SK-N-SH (cell line): ENCODE data around the gene NOS2. TPM values are rescaled to one million over a fixed set of nuclear protein-coding genes. Genes with fewer than 3 reads are reported as not detected.

Experiments used
- CTCF ChIA-PET: fragments of 300-600, 350-600 bp; formaldehyde crosslinking; extraction: SDS; loops from one replicate; lab custom pipeline; 2021; lab: Yijun Ruan, JAX
- POLR2A ChIA-PET: fragments of 350-600 bp; sonication (Branson Sonifier 250); formaldehyde crosslinking; extraction: SDS; loops from one replicate; lab custom pipeline; 2020; ENCODE audit warnings: antibody characterized with exemption, inconsistent platforms; lab: Yijun Ruan, JAX
- DNase-seq: peaks from one replicate; pipeline ENCODE4 v3.0.0; 2012
- H2AFZ ChIP-seq: fragments of 200-600 bp; sonication (generic); 2 replicates; pipeline ENCODE4 v1.8.1; 2016; ENCODE audit warnings: antibody characterized with exemption, mild to moderate bottlenecking, low read depth
- H3F3A ChIP-seq: fragments of 200-600 bp; sonication (generic); replicated peaks from 2 replicates; pipeline ENCODE3; 2016; ENCODE audit warnings: antibody characterized with exemption, mild to moderate bottlenecking; ENCODE audit not compliant: insufficient read depth
- H3K27ac ChIP-seq, 2 experiments: fragments of 200-500 bp in 1 of 2; fragments of 200-600 bp in 1 of 2; sonication (Bioruptor generic) in 1 of 2; sonication (generic), shearing (Covaris generic) in 1 of 2; 2 replicates each; pipeline versions ENCODE4 v1.5.1 to v1.6.1; 2014 to 2016; ENCODE audit warnings: low read depth in 2 of 2, inconsistent platforms in 1 of 2, low read length in 1 of 2, mild to moderate bottlenecking in 1 of 2, mixed read lengths in 1 of 2
- H3K27me3 ChIP-seq: fragments of 200-600 bp; sonication (generic), shearing (Covaris generic); 2 replicates; pipeline ENCODE4 v1.6.1; 2016; ENCODE audit warnings: mixed run types; ENCODE audit not compliant: insufficient read depth
- H3K36me3 ChIP-seq, 2 experiments: fragments of 200-500 bp in 1 of 2; fragments of 200-600 bp in 1 of 2; sonication (Bioruptor generic) in 1 of 2; sonication (generic) in 1 of 2; replicated peaks in 1 of 2; 2 replicates each; pipeline versions ENCODE3 to v1.5.1; 2014 to 2016; ENCODE audit warnings: low read length in 1 of 2, mild to moderate bottlenecking in 1 of 2; ENCODE audit not compliant: insufficient read depth in 2 of 2, control insufficient read depth in 1 of 2
- H3K4me1 ChIP-seq, 2 experiments: fragments of 200-500 bp in 1 of 2; fragments of 200-600 bp in 1 of 2; sonication (Bioruptor generic) in 1 of 2; sonication (generic), shearing (Covaris generic) in 1 of 2; 2 replicates each; pipeline versions ENCODE4 v1.5.1 to v1.6.1; 2014 to 2016; ENCODE audit warnings: low read depth in 1 of 2, low read length in 1 of 2, mixed run types in 1 of 2; ENCODE audit not compliant: insufficient read depth in 2 of 2, control insufficient read depth in 1 of 2
- H3K4me2 ChIP-seq: fragments of 200-600 bp; sonication (generic), shearing (Covaris generic); 2 replicates; pipeline ENCODE4 v1.6.1; 2017; ENCODE audit warnings: mixed run types
- H3K4me3 ChIP-seq, 2 experiments: fragments of 200-500 bp in 1 of 2; fragments of 200-600 bp in 1 of 2; sonication (Bioruptor generic) in 1 of 2; sonication (generic), shearing (Covaris generic) in 1 of 2; 2 replicates each; pipeline versions ENCODE4 v1.5.1 to v1.8.1; 2014 to 2016; ENCODE audit warnings: low read depth in 2 of 2, inconsistent platforms in 1 of 2, low read length in 1 of 2, mild to moderate bottlenecking in 1 of 2, mixed read lengths in 1 of 2, moderate library complexity in 1 of 2
- H3K79me2 ChIP-seq: fragments of 200-600 bp; sonication (generic); 2 replicates; pipeline ENCODE4 v1.8.1; 2017; ENCODE audit warnings: mild to moderate bottlenecking; ENCODE audit not compliant: insufficient read depth
- H3K9ac ChIP-seq: fragments of 200-600 bp; sonication (generic); 2 replicates; pipeline ENCODE4 v1.6.1; 2017; ENCODE audit warnings: mixed run types
- H3K9me2 ChIP-seq: fragments of 200-600 bp; sonication (generic); 2 replicates; pipeline ENCODE4 v1.6.1; 2017; ENCODE audit warnings: mixed run types
- H3K9me3 ChIP-seq: fragments of 200-600 bp; sonication (generic); 2 replicates; pipeline ENCODE4 v1.6.1; 2017; ENCODE audit warnings: mixed run types, mild to moderate bottlenecking, moderate library complexity
- H4K20me1 ChIP-seq: fragments of 200-600 bp; sonication (generic); 2 replicates; pipeline ENCODE4 v1.6.1; 2017; ENCODE audit warnings: mild to moderate bottlenecking, mixed run types; ENCODE audit not compliant: insufficient read depth
- CHD2 ChIP-seq: fragments of 150-350 bp; IDR thresholded peaks from 2 replicates; pipeline ENCODE4 v1.6.1; 2018; ENCODE audit warnings: low read length; ENCODE audit not compliant: partially characterized antibody
- EP300 ChIP-seq, 2 experiments: IDR thresholded peaks; 2 replicates each; pipeline versions ENCODE4 v1.4.0 to v1.6.1; 2012; ENCODE audit warnings: borderline replicate concordance in 1 of 2, low read depth in 1 of 2, low read length in 1 of 2
- FOSL2 ChIP-seq: IDR thresholded peaks from 2 replicates; pipeline ENCODE4 v1.4.0; 2012; ENCODE audit warnings: low read depth, mild to moderate bottlenecking, moderate library complexity, borderline replicate concordance
- FOXJ3 ChIP-seq: sonication (generic); formaldehyde crosslinking; IDR thresholded peaks from 2 replicates; pipeline ENCODE4 v1.5.1; 2020; ENCODE audit warnings: mild to moderate bottlenecking, missing genetic modification reagents
- FOXM1 ChIP-seq: IDR thresholded peaks from 2 replicates; pipeline ENCODE4 v1.4.0; 2012; ENCODE audit warnings: low read depth, mild to moderate bottlenecking
- GABPA ChIP-seq: IDR thresholded peaks from 2 replicates; pipeline ENCODE4 v1.4.0; 2012; ENCODE audit warnings: low read depth, mild to moderate bottlenecking
- JUND ChIP-seq: IDR thresholded peaks from 2 replicates; pipeline ENCODE4 v1.4.0; 2012
- MEF2A ChIP-seq: IDR thresholded peaks from 2 replicates; pipeline ENCODE4 v1.4.0; 2012; ENCODE audit warnings: low read depth, borderline replicate concordance
- NFIC ChIP-seq: IDR thresholded peaks from 2 replicates; pipeline ENCODE4 v1.4.0; 2012; ENCODE audit warnings: borderline replicate concordance
- NRF1 ChIP-seq: IDR thresholded peaks from 2 replicates; pipeline ENCODE4 v1.6.1; 2012; ENCODE audit warnings: low read depth, mild to moderate bottlenecking, low read length
- RCOR1 ChIP-seq: fragments of 150-350 bp; IDR thresholded peaks from 2 replicates; pipeline ENCODE4 v1.6.1; 2017; ENCODE audit warnings: antibody characterized with exemption, low read length
- TCF12 ChIP-seq: IDR thresholded peaks from 2 replicates; pipeline ENCODE4 v1.4.0; 2012
- WGBS: methylation state at CpG from one replicate; pipeline ENCODE4 v1.1.6; 2017; ENCODE audit warnings: low lambda C conversion rate; 5-methylcytosine and 5-hydroxymethylcytosine counted together
- polyA plus RNA-seq, 3 experiments: library from polyadenylated mRNA; depleted of rRNA; stranded (reverse); fragments of >200 nt; gene quantifications; 2 replicates each; pipeline ENCODE4 v1.2.3, GENCODE V29; 2012
- TF ChIP-seq, protein P1 (sequence below): IDR thresholded peaks from 2 replicates; pipeline ENCODE4 v1.4.0; 2012; ENCODE audit warnings: low read depth
- TF ChIP-seq, protein P2 (sequence below): fragments of 150-350 bp; IDR thresholded peaks from 2 replicates; pipeline ENCODE4 v1.6.1; 2017; ENCODE audit warnings: antibody characterized with exemption, low read length, low read depth, borderline replicate concordance
- TF ChIP-seq, protein P3 (sequence below): IDR thresholded peaks from 2 replicates; pipeline ENCODE4 v1.6.1; 2012; ENCODE audit warnings: mild to moderate bottlenecking, low read depth, low read length, moderate library complexity
- TF ChIP-seq, protein P4 (sequence below): fragments of 200-600 bp; sonication (generic); IDR thresholded peaks from 2 replicates; pipeline ENCODE4 v1.6.1; 2017; ENCODE audit warnings: antibody characterized with exemption, mild to moderate bottlenecking, moderate library complexity
- TF ChIP-seq, protein P5 (sequence below): IDR thresholded peaks from 2 replicates; pipeline ENCODE4 v1.4.0; 2012; ENCODE audit warnings: low read depth, borderline replicate concordance

The NOS2 gene
- polyA plus RNA-seq, 1 of the 3 experiments (the other 2 are of a cell fraction): not detected

DNA sequence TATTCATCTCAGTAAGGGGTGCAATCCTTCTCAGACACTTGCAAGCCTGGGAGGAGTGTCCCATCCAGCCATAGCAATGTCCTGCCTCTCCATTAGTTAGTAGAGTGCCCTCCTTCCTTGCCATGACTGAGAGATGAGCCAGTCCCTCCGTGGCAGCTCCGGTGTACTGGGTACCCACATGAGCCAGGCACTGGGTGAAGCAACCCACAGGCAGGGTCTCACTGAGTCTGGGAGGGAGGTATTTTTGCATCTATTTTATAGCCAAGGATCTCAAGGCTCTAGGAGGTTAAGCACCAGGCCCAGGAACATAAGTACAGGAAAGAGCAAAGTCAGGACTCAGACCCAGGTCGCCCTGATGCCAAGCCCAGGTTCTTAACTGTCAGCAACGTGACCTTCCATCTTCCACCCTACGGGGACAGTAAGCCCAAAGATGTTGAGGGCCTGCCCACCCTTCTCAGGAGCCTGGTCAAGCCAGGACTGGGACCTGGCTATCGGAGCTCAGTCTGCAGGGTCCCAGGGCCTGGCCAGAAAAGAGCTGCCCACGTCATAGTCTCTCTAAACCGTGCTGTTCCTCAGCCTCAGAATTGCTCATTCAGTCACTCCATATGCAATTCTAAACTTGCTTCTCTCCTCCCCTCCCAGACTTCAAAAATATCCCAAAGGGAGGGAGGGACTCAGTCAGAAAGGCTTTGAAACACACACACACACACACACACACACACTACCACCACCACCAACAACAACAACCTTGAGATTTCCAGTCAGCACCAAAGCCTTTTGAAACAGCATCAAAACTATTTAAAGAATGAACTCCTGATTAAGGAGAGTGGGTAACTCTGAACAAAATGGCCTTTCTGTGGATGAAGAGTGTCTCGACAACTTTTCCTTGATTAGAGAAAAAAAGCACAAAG, 16.6 kb downstream of the NOS2 start:
- H3K4me2 ChIP-seq: no peak overlapping the region
- peaks cover 0 to 3% of the 10 kb centered on the region in 2 experiments; a peak in 1 of 4 replicates for H3K4me1 ChIP-seq
- no peaks in the 10 kb centered on the region for H3K27me3 ChIP-seq
- DNase-seq: no peak
- WGBS: 44% methylated on average over 6 of the region's 9 CpGs
- no peaks in the 10 kb centered on the region for H4K20me1 ChIP-seq
- no peaks in the 10 kb centered on the region for H3K79me2 ChIP-seq
- no peak overlapping the region for H3K4me3 ChIP-seq
- no peaks in the 10 kb centered on the region for H3K9me3 ChIP-seq
- no peaks in the 10 kb centered on the region for H3K9me2 ChIP-seq
- no peak overlapping the region for H2AFZ ChIP-seq
- TF ChIP-seq NFIC: no peak
- TF ChIP-seq, protein P1, sequence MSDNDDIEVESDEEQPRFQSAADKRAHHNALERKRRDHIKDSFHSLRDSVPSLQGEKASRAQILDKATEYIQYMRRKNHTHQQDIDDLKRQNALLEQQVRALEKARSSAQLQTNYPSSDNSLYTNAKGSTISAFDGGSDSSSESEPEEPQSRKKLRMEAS: no peak
- TF ChIP-seq EP300 (IDR thresholded peaks at IDR 0.05; ENCODE audit: borderline replicate concordance in 1 of 2, low read depth in 1 of 2, low read length in 1 of 2): no peak
- no peak for TF ChIP-seq CHD2
- TF ChIP-seq FOSL2: no peak
- TF ChIP-seq, protein P2, sequence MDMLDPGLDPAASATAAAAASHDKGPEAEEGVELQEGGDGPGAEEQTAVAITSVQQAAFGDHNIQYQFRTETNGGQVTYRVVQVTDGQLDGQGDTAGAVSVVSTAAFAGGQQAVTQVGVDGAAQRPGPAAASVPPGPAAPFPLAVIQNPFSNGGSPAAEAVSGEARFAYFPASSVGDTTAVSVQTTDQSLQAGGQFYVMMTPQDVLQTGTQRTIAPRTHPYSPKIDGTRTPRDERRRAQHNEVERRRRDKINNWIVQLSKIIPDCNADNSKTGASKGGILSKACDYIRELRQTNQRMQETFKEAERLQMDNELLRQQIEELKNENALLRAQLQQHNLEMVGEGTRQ: no peak
- TF ChIP-seq FOXM1: no peak
- TF ChIP-seq, protein P3, sequence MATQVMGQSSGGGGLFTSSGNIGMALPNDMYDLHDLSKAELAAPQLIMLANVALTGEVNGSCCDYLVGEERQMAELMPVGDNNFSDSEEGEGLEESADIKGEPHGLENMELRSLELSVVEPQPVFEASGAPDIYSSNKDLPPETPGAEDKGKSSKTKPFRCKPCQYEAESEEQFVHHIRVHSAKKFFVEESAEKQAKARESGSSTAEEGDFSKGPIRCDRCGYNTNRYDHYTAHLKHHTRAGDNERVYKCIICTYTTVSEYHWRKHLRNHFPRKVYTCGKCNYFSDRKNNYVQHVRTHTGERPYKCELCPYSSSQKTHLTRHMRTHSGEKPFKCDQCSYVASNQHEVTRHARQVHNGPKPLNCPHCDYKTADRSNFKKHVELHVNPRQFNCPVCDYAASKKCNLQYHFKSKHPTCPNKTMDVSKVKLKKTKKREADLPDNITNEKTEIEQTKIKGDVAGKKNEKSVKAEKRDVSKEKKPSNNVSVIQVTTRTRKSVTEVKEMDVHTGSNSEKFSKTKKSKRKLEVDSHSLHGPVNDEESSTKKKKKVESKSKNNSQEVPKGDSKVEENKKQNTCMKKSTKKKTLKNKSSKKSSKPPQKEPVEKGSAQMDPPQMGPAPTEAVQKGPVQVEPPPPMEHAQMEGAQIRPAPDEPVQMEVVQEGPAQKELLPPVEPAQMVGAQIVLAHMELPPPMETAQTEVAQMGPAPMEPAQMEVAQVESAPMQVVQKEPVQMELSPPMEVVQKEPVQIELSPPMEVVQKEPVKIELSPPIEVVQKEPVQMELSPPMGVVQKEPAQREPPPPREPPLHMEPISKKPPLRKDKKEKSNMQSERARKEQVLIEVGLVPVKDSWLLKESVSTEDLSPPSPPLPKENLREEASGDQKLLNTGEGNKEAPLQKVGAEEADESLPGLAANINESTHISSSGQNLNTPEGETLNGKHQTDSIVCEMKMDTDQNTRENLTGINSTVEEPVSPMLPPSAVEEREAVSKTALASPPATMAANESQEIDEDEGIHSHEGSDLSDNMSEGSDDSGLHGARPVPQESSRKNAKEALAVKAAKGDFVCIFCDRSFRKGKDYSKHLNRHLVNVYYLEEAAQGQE: no peak
- TF ChIP-seq NRF1: no peak
- no peak for TF ChIP-seq TCF12
- H3K27ac ChIP-seq: no peak overlapping the region
- ChIA-PET POLR2A (no interaction called here), CTCF (interaction anchor here (0.6 to 2.0 kb wide), 7 partner anchors 18 to 416 kb away, joined by 3 to 13 read pairs (median 4); no protein-coding TSS in a partner anchor)
- no peaks in the 10 kb centered on the region for H3K36me3 ChIP-seq
- no peaks in the 10 kb centered on the region for H3F3A ChIP-seq
- no peak overlapping the region for H3K9ac ChIP-seq

DNA sequence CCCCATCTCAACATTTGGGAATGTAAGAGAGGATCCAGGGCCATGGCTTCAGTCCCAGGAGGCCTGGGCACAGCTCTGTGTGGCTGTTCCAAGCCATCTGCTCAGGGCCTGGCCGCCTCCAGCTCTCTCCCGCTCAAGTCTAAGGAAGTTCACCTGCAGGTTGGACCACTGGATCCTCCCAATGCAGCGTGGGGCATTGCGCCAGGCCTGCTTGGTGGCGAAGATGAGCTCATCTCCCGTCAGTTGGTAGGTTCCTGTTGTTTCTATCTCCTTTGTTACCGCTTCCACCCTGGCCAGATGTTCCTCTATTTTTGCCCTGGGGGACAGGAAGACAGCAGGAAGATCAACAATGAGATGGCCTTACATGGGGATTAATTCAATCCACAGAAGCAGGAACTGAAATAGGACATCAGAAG, 17.5 kb downstream of the NOS2 start:
- H3K27ac ChIP-seq: no peak overlapping the region
- POLR2A ChIA-PET: no interaction called here
- no peaks in the 10 kb centered on the region for H3K79me2 ChIP-seq
- peak; percentile 52 for DNase-seq
- 54% methylated on average over 5 of the region's 7 CpGs for WGBS
- H3K4me1 ChIP-seq: peaks cover 0 to 3% of the 10 kb centered on the region in 2 experiments; a peak in 1 of 4 replicates
- no peak overlapping the region for H3K9ac ChIP-seq
- H3F3A ChIP-seq: no peaks in the 10 kb centered on the region
- no peak overlapping the region for H2AFZ ChIP-seq
- no peaks in the 10 kb centered on the region for H3K9me3 ChIP-seq
- no peaks in the 10 kb centered on the region for H3K27me3 ChIP-seq
- H3K4me3 ChIP-seq: no peak overlapping the region
- CTCF ChIA-PET: interaction anchor here (0.9 to 1.8 kb wide), 4 partner anchors 14 to 128 kb away, joined by 3 to 9 read pairs (median 7); no protein-coding TSS in a partner anchor
- H3K9me2 ChIP-seq: no peaks in the 10 kb centered on the region
- H3K4me2 ChIP-seq: no peak overlapping the region
- no peaks in the 10 kb centered on the region for H4K20me1 ChIP-seq
- H3K36me3 ChIP-seq: no peaks in the 10 kb centered on the region
- TF ChIP-seq JUND (no peak), FOXM1 (no peak), MEF2A (no peak), FOXJ3 (CRISPR knock-in tag) (no peak), EP300 (IDR thresholded peaks at IDR 0.05; ENCODE audit: borderline replicate concordance in 1 of 2, low read depth in 1 of 2, low read length in 1 of 2) (no peak), GABPA (no peak), RCOR1 (no peak), FOSL2 (no peak)
- TF ChIP-seq, protein P4, sequence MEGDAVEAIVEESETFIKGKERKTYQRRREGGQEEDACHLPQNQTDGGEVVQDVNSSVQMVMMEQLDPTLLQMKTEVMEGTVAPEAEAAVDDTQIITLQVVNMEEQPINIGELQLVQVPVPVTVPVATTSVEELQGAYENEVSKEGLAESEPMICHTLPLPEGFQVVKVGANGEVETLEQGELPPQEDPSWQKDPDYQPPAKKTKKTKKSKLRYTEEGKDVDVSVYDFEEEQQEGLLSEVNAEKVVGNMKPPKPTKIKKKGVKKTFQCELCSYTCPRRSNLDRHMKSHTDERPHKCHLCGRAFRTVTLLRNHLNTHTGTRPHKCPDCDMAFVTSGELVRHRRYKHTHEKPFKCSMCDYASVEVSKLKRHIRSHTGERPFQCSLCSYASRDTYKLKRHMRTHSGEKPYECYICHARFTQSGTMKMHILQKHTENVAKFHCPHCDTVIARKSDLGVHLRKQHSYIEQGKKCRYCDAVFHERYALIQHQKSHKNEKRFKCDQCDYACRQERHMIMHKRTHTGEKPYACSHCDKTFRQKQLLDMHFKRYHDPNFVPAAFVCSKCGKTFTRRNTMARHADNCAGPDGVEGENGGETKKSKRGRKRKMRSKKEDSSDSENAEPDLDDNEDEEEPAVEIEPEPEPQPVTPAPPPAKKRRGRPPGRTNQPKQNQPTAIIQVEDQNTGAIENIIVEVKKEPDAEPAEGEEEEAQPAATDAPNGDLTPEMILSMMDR: no peak
- TF ChIP-seq, protein P5, sequence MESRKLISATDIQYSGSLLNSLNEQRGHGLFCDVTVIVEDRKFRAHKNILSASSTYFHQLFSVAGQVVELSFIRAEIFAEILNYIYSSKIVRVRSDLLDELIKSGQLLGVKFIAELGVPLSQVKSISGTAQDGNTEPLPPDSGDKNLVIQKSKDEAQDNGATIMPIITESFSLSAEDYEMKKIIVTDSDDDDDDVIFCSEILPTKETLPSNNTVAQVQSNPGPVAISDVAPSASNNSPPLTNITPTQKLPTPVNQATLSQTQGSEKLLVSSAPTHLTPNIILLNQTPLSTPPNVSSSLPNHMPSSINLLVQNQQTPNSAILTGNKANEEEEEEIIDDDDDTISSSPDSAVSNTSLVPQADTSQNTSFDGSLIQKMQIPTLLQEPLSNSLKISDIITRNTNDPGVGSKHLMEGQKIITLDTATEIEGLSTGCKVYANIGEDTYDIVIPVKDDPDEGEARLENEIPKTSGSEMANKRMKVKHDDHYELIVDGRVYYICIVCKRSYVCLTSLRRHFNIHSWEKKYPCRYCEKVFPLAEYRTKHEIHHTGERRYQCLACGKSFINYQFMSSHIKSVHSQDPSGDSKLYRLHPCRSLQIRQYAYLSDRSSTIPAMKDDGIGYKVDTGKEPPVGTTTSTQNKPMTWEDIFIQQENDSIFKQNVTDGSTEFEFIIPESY: no peak
